Neural cell (in vitro differentiated cells): ENCODE results near the gene ADISSP.

Experiments used
- CTCF ChIP-seq: fragments of 450-650 bp; IDR thresholded peaks from 2 replicates; pipeline ENCODE4 v1.5.1; 2014; ENCODE audit warnings: antibody characterized with exemption, mild to moderate bottlenecking, moderate library complexity; ENCODE audit not compliant: poor library complexity, severe bottlenecking
- EZH2 ChIP-seq: fragments of 200-600, 300-800 bp; shearing (Covaris generic), sonication (generic); IDR thresholded peaks from 2 replicates; pipeline ENCODE4 v1.6.1; 2014; ENCODE audit warnings: antibody characterized with exemption, low read length, borderline replicate concordance, mild to moderate bottlenecking; ENCODE audit not compliant: insufficient read depth, poor library complexity, severe bottlenecking
- POLR2AphosphoS5 ChIP-seq: IDR thresholded peaks from 2 replicates; pipeline ENCODE4 v1.6.1; 2012

- TF ChIP-seq CTCF (no peak), EZH2 (no peak), POLR2AphosphoS5 (no peak)
Measured at GRCh38 chr20:3754276-3754630, 13.3 kb downstream of the ADISSP start.
